Effector memory CD8-positive, alpha-beta T cell (primary cell): ENCODE data around the gene XYLT1.
A peak's percentile ranks its signal among the peaks of the same experiment; 100 is the strongest.
"Not testable (repeated sequence)": the region's sequence is repeated elsewhere in the genome, so short reads cannot be mapped to it uniquely, and the experiment has no call there.

ENCODE experiments used
- ATAC-seq: fragments of 150-1000 bp; cut with Tn5 transposase; replicated peaks from 2 replicates; pipeline ENCODE4 v1.10.0; 2021; ENCODE audit warnings: mild to moderate bottlenecking, moderate library complexity
- DNase-seq, 3 experiments: peaks; one replicate each; pipeline ENCODE4 v3.0.0; 2021
- H3K27ac Mint-ChIP-seq, 2 donors: one replicate each; pipeline ENCODE4 v1.8.0; 2022; ENCODE audit warnings: mild to moderate bottlenecking in 2 of 2, mixed read lengths in 2 of 2, moderate library complexity in 2 of 2
- H3K27me3 Mint-ChIP-seq, 2 donors: one replicate each; pipeline ENCODE4 v1.8.0; 2022; ENCODE audit warnings: mixed read lengths in 2 of 2
- H3K36me3 Mint-ChIP-seq: one replicate; pipeline ENCODE4 v1.8.0; 2022; ENCODE audit warnings: mild to moderate bottlenecking, moderate library complexity, mixed read lengths; ENCODE audit not compliant: insufficient read depth
- H3K4me1 Mint-ChIP-seq, 2 donors: one replicate each; pipeline ENCODE4 v1.8.0; 2022; ENCODE audit warnings: low read depth in 2 of 2, mixed read lengths in 2 of 2
- H3K4me3 Mint-ChIP-seq, 2 donors: one replicate each; pipeline ENCODE4 v1.8.0; 2022; ENCODE audit warnings: mild to moderate bottlenecking in 2 of 2, mixed read lengths in 2 of 2, moderate library complexity in 2 of 2
- H3K9me3 Mint-ChIP-seq, 2 donors: one replicate each; pipeline ENCODE4 v1.8.0; 2022; ENCODE audit warnings: mixed read lengths in 2 of 2

XYLT1 gene

GRCh38 chr16:17504050-17504449, 33.3 kb upstream of the XYLT1 start:
- Mint-ChIP-seq H3K4me1 (no peaks in the 10 kb centered on the region), H3K36me3 (no peaks in the 10 kb centered on the region)

GRCh38 chr16:17503331-17503730, 32.6 kb upstream of the XYLT1 start:
- no peak for DNase-seq
- H3K4me1 Mint-ChIP-seq = no peaks in the 10 kb centered on the region
- H3K9me3 Mint-ChIP-seq = peaks cover 0 to under 1% of the 10 kb centered on the region in 2 donors
- H3K4me3 Mint-ChIP-seq = no peak overlapping the region
- no peak for ATAC-seq
- H3K36me3 Mint-ChIP-seq = no peaks in the 10 kb centered on the region
- peaks cover 15 to 16% of the 10 kb centered on the region in 2 donors for H3K27me3 Mint-ChIP-seq
- peak overlapping the region in 1 of 2 donors; percentile 14 for H3K27ac Mint-ChIP-seq

More at GRCh38 chr16:17504050-17504449, 33.3 kb upstream of the XYLT1 start:
- Mint-ChIP-seq H3K27ac (no peak overlapping the region), H3K27me3 (peaks cover 15 to 23% of the 10 kb centered on the region in 2 donors), H3K4me3 (no peak overlapping the region), H3K9me3 (peaks cover 0 to 2% of the 10 kb centered on the region in 2 donors)
- no peak for ATAC-seq
- no peak for DNase-seq

- H3K9me3 Mint-ChIP-seq = no peaks in the 10 kb centered on the region
- H3K4me3 Mint-ChIP-seq = no peak overlapping the region
- ATAC-seq (no peak), DNase-seq (no peak)
- H3K4me1 Mint-ChIP-seq = no peaks in the 10 kb centered on the region
- H3K27me3 Mint-ChIP-seq = peaks cover 9 to 14% of the 10 kb centered on the region in 2 donors
- H3K27ac Mint-ChIP-seq = no peak overlapping the region
- no peaks in the 10 kb centered on the region for H3K36me3 Mint-ChIP-seq
Measured at GRCh38 chr16:17501321-17501720, 30.6 kb upstream of the XYLT1 start.

- Mint-ChIP-seq H3K4me1 (no peaks in the 10 kb centered on the region), H3K9me3 (no peaks in the 10 kb centered on the region), H3K4me3 (no peak overlapping the region), H3K36me3 (no peaks in the 10 kb centered on the region), H3K27me3 (peaks cover 9 to 14% of the 10 kb centered on the region in 2 donors), H3K27ac (no peak overlapping the region)
- no peak for ATAC-seq
- DNase-seq = no peak
Measured at GRCh38 chr16:17499223-17499902, 28.6 kb upstream of the XYLT1 start.

GRCh38 chr16:17497648-17498047, 26.9 kb upstream of the XYLT1 start:
- no peak for ATAC-seq
- Mint-ChIP-seq H3K9me3 (no peaks in the 10 kb centered on the region), H3K36me3 (no peaks in the 10 kb centered on the region), H3K27me3 (peaks cover 0 to 3% of the 10 kb centered on the region in 2 donors), H3K4me3 (no peak overlapping the region), H3K4me1 (no peaks in the 10 kb centered on the region), H3K27ac (no peak overlapping the region)
- DNase-seq = no peak

GRCh38 chr16:17496891-17497290, 26.1 kb upstream of the XYLT1 start:
- no peak overlapping the region for H3K4me3 Mint-ChIP-seq

GRCh38 chr16:17493012-17493411, 22.3 kb upstream of the XYLT1 start:
- Mint-ChIP-seq H3K4me1 (peaks cover 0 to 2% of the 10 kb centered on the region in 2 donors), H3K27ac (no peak overlapping the region), H3K9me3 (no peaks in the 10 kb centered on the region), H3K4me3 (no peak overlapping the region), H3K27me3 (peaks cover 0 to 5% of the 10 kb centered on the region in 2 donors), H3K36me3 (peaks cover 3% of the 10 kb centered on the region)
- ATAC-seq = no peak
- DNase-seq = no peak

More at GRCh38 chr16:17496891-17497290, 26.1 kb upstream of the XYLT1 start:
- Mint-ChIP-seq H3K36me3 (no peaks in the 10 kb centered on the region), H3K9me3 (no peaks in the 10 kb centered on the region), H3K4me1 (no peaks in the 10 kb centered on the region), H3K27me3 (no peaks in the 10 kb centered on the region), H3K27ac (no peak overlapping the region)
- ATAC-seq (no peak), DNase-seq (no peak)

GRCh38 chr16:17491140-17491662, 20.4 kb upstream of the XYLT1 start:
- H3K27me3 Mint-ChIP-seq = peaks cover 0 to 6% of the 10 kb centered on the region in 2 donors

GRCh38 chr16:17488506-17488905, 17.7 kb upstream of the XYLT1 start:
- H3K4me3 Mint-ChIP-seq = no peak overlapping the region
- ATAC-seq = no peak
- DNase-seq = no peak
- peaks cover 0 to 2% of the 10 kb centered on the region in 2 donors for H3K4me1 Mint-ChIP-seq
- peak overlapping the region in 1 of 2 donors; percentile 79 for H3K27ac Mint-ChIP-seq
- no peaks in the 10 kb centered on the region for H3K9me3 Mint-ChIP-seq
- peaks cover 16 to 20% of the 10 kb centered on the region in 2 donors for H3K27me3 Mint-ChIP-seq
- H3K36me3 Mint-ChIP-seq = peaks cover 3% of the 10 kb centered on the region

More at GRCh38 chr16:17491140-17491662, 20.4 kb upstream of the XYLT1 start:
- Mint-ChIP-seq H3K27ac (no peak overlapping the region), H3K4me3 (no peak overlapping the region), H3K36me3 (peaks cover 3% of the 10 kb centered on the region), H3K9me3 (no peaks in the 10 kb centered on the region), H3K4me1 (peaks cover 0 to 2% of the 10 kb centered on the region in 2 donors)
- peak; percentile 81 for ATAC-seq
- no peak for DNase-seq

GRCh38 chr16:17483351-17483750, 12.6 kb upstream of the XYLT1 start:
- Mint-ChIP-seq H3K4me1 (no peaks in the 10 kb centered on the region), H3K4me3 (no peak overlapping the region), H3K9me3 (no peaks in the 10 kb centered on the region), H3K36me3 (no peaks in the 10 kb centered on the region), H3K27me3 (peaks cover 54 to 56% of the 10 kb centered on the region in 2 donors), H3K27ac (no peak overlapping the region)
- ATAC-seq (no peak), DNase-seq (no peak)

- H3K27ac Mint-ChIP-seq, H3K9me3 Mint-ChIP-seq: not testable (repeated sequence)
Measured at GRCh38 chr16:17482341-17482740, 11.6 kb upstream of the XYLT1 start.

GRCh38 chr16:17481736-17482135, 11.0 kb upstream of the XYLT1 start:
- DNase-seq (no peak), ATAC-seq (no peak)
- peaks cover 55 to 56% of the 10 kb centered on the region in 2 donors for H3K27me3 Mint-ChIP-seq
- no peak overlapping the region for H3K27ac Mint-ChIP-seq
- no peak overlapping the region for H3K4me3 Mint-ChIP-seq
- no peaks in the 10 kb centered on the region for H3K9me3 Mint-ChIP-seq
- peaks cover 1% of the 10 kb centered on the region for H3K36me3 Mint-ChIP-seq
- H3K4me1 Mint-ChIP-seq = peaks cover 2 to 3% of the 10 kb centered on the region in 2 donors

More at GRCh38 chr16:17482341-17482740, 11.6 kb upstream of the XYLT1 start:
- H3K27me3 Mint-ChIP-seq = peaks cover 52 to 54% of the 10 kb centered on the region in 2 donors
- not testable (repeated sequence) for DNase-seq, H3K36me3 Mint-ChIP-seq, H3K4me1 Mint-ChIP-seq, ATAC-seq, H3K4me3 Mint-ChIP-seq

- H3K36me3 Mint-ChIP-seq, ATAC-seq, H3K4me3 Mint-ChIP-seq, DNase-seq, H3K9me3 Mint-ChIP-seq: not testable (repeated sequence)
- Mint-ChIP-seq H3K4me1 (peaks cover 13 to 20% of the 10 kb centered on the region in 2 donors), H3K27ac (peak overlapping the region in 1 of 2 donors; percentile 15), H3K27me3 (peaks cover 32% of the 10 kb centered on the region in 2 donors)
Measured at GRCh38 chr16:17477260-17477545, 6.4 kb upstream of the XYLT1 start.
